DND-41 (cell line): ENCODE results near the gene NKX2-3.

Experiments used
- EZH2 ChIP-seq: IDR thresholded peaks from 3 replicates; pipeline ENCODE4 v1.6.1; 2012; ENCODE audit warnings: borderline replicate concordance, low read depth, mild to moderate bottlenecking, moderate library complexity, low read length, inconsistent platforms; ENCODE audit not compliant: severe bottlenecking
- TF ChIP-seq, protein P1 (sequence below): IDR thresholded peaks from 2 replicates; pipeline ENCODE4 v1.5.1; 2012; ENCODE audit warnings: borderline replicate concordance, low read length, moderate library complexity, mild to moderate bottlenecking; ENCODE audit not compliant: poor library complexity, severe bottlenecking; ENCODE audit errors: extremely low read depth

DNA sequence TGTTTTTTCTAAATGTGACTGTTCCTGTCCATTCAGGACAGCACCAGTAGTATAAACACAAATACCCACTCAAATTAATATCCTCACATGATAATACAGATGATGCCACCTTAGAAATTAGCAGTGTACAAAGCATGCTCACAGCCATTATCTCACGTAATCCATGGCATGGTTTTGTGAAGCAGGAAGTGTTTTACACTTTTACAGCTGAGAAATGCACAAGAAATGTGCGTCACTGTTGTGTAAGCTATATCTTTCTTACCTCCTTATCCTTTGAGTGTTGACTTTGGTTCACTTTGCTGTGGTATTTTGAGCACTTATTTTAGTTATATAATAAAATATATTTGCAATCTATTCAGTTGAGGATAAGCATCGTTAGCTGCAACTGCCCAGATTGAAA, 31.6 kb downstream of the NKX2-3 start:
- TF ChIP-seq, protein P1, sequence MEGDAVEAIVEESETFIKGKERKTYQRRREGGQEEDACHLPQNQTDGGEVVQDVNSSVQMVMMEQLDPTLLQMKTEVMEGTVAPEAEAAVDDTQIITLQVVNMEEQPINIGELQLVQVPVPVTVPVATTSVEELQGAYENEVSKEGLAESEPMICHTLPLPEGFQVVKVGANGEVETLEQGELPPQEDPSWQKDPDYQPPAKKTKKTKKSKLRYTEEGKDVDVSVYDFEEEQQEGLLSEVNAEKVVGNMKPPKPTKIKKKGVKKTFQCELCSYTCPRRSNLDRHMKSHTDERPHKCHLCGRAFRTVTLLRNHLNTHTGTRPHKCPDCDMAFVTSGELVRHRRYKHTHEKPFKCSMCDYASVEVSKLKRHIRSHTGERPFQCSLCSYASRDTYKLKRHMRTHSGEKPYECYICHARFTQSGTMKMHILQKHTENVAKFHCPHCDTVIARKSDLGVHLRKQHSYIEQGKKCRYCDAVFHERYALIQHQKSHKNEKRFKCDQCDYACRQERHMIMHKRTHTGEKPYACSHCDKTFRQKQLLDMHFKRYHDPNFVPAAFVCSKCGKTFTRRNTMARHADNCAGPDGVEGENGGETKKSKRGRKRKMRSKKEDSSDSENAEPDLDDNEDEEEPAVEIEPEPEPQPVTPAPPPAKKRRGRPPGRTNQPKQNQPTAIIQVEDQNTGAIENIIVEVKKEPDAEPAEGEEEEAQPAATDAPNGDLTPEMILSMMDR: no peak
- TF ChIP-seq EZH2: no peak
